Stimulated activated CD8-positive, alpha-beta memory T cell treated with anti-CD3 and anti-CD28 coated beads, Interleukin-7, amount 100 ng/mL, for 4 hours (primary cell): ENCODE results near the gene SOX8.

Experiments
- DNase-seq, 2 donors: peaks; one replicate each; pipeline ENCODE4 v3.0.0-alpha.2; 2020; ENCODE audit warnings: low read depth in 2 of 2

SOX8 gene

GRCh38 chr16:1026057-1026783 lies 44.6 kb downstream of the SOX8 start:
- DNase-seq = no peak

GRCh38 chr16:1026784-1027500 lies 45.4 kb downstream of the SOX8 start:
- no peak for DNase-seq

DNA sequence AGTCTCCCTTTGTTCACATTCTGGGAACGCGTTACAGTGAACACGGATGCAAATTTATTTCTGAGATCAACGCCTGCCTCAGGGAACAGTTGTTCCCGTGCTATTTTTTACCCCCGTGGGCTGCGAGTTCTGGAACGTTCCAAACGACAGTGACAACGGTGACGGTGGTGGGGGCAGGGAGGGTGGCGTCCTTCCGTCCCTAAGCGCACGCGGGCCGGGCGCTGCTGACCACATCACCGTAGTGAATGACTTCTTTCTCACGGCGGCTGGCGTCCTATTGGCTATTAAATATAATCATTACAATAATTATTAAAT lies 45.9 kb downstream of the SOX8 start:
- DNase-seq = no peak

DNA sequence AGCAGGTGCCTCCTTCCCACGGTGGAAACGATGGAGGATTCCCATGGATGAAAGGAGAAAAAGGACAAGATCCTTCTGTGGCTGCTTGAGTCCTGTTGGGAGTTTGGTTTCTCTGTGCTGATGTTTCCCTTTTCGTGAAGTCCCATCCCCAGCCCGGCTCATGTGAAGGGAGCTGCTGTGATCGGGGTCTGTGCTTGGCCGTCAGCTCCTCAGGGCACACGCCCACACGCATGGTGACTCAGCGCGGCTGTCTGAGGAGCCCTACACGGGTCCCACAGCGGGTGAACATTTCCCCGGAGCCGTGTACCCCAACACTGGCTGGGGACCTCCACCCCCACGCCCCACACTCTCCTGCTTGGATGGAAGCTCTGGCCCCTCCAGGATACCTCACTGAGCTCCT lies 46.5 kb downstream of the SOX8 start:
- DNase-seq = no peak

DNA sequence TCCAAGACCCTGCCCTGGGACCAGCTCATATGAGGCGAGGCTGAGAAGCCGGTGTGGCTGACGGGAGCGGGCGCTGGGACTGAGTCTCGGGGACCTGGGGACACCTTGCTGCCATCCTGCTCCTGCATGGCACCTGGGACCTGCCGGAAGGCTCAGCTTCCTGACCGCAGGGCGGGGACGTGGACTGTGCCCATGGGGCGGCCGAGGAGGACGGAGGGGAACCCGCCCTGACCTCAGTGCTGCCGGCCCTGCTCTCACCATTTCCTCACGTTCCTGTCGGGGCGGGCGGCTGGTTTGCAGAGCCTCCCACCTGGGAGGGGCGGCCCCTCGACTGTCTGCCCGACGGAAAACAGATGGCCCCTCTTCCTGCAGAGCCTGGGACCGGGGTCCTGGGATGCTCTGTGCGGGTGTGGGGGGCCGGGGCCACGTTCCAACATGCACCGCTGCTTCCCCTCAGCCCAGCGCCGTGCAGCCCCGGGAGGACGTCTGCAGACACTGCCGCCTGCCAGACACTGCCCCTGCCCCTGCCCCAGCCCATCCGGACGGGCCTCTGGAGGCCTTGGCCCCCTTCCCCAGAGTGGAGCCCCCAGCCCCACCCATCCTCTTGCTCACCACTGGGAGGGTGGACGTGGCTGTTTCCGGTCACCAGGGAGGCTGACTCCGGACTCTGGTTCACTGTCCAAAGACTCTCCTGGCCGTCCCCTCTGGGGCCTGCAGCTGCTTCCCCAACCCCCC lies 47.1 kb downstream of the SOX8 start:
- no peak for DNase-seq

DNA sequence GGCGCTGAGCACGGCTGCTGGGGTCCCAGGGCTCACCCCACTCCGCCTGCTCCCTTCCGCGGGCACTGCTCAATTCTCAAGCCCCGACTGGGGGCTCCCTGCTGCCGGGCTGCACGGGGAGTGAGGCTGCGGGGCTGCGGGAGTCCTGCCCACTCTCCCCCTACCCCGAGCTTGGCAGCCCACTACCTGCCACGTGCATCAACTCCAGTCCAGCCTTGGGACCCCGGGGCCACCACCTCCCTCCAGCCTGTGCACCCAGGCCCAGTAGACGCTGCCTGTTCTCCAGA lies 47.6 kb downstream of the SOX8 start:
- DNase-seq = no peak

GRCh38 chr16:1030473-1030901 lies 48.9 kb downstream of the SOX8 start:
- DNase-seq = no peak

- DNase-seq = no peak
These were observed 50.1 kb downstream of the SOX8 start for GRCh38 chr16:1031666-1032065.

DNA sequence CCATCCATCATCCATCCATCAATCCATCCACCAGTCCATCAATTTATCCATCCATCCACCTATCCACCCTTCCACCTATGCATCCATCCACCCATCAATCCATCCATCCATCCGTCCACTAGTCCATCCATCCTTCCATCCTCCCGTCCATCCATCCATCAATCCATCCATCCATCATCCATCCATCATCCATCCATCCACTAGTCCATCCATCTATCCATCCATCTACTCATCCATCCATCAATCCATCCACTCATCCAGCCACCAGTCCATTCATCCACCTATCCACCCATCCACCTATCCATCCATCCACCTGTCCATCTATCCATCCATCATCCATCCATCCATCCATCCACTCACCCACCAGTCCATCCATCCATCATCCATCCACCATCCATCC lies 51.0 kb downstream of the SOX8 start:
- no peak for DNase-seq

DNA sequence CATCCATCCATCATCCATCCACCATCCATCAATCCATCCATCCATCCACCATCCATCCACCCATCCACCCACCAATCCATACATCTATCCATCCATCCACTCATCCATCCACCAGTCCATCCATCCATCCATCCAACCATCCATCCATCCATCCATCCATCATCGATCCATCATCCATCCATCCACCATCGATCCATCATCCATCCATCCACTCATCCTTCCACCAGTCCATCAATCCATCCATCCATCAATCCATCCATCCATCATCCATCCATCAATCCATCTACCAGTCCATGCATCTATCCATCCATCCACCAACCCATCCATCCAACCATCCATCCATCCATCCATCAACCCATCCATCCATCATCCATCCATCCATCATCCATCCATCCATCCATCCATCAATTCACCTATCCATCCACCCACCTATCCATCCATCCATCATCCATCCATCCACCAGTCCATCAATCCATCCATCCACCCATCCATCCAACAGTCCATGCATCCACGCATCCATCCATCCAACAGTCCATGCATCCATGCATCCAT lies 51.6 kb downstream of the SOX8 start:
- DNase-seq = no peak

GRCh38 chr16:1034230-1035065 lies 52.9 kb downstream of the SOX8 start:
- DNase-seq = no peak

GRCh38 chr16:1035066-1035415 lies 53.5 kb downstream of the SOX8 start:
- no peak for DNase-seq

- DNase-seq = no peak
These were observed 54.6 kb downstream of the SOX8 start for GRCh38 chr16:1036166-1036565.
